ENCODE results near the gene RMND1. TPM values are rescaled to one million over a fixed set of nuclear protein-coding genes. Genes with fewer than 3 reads are reported as not detected.

The RMND1 gene
- total RNA-seq (10 to 100 TPM in 4 of 5 donors, 1 to 10 TPM in 1; 8.0 to 15.6 (median 12.8) TPM), total RNA-seq (7.8 to 26.8 (median 13.9) reads per million in 29 experiments)
- total RNA-seq (2013) = 16.5 TPM

- H3K4me3 ChIP-seq (ENCODE audit: control insufficient read depth in 1 of 2, extremely low read depth in 1 of 2, low read length in 1 of 2) = peak within 1 kb of the TSS; percentile 65 to 89
- Mint-ChIP-seq H3K27ac (peak within 1 kb of the TSS; percentile 92 to 94), H3K4me1 (peaks cover 54 to 61% (median 56%) of the 10 kb centered on the region in 3 donors), H3K9me3 (no peaks in the 10 kb centered on the region), H3K4me3 (peak within 1 kb of the TSS; percentile 91 to 96 (median 91)), H3K27me3 (peaks cover 0 to 3% of the 10 kb centered on the region in 2 donors), H3K36me3 (peaks cover 11% of the 10 kb centered on the region)
- POLR2A ChIA-PET = interaction anchor here (0.5 to 1.1 kb wide), 5 partner anchors 9 to 856 kb away, joined by 3 to 4 read pairs (median 3); no protein-coding TSS in a partner anchor
- no peaks in the 10 kb centered on the region for H3K27me3 ChIP-seq (replicated peaks in 1 of 2; ENCODE audit: control insufficient read depth in 2 of 2, extremely low read depth in 1 of 2, insufficient read depth in 2 of 2, low read length in 1 of 2)
- peak; percentile 96 to 97 (median 97) for ATAC-seq (replicated peaks in 1 of 4)
- H3K9me3 ChIP-seq = no peaks in the 10 kb centered on the region
- DNase-seq = peak; percentile 95 to 100 (median 99)
- peak within 1 kb of the TSS; percentile 46 for H3K27ac ChIP-seq (ENCODE audit: low read length)
- 0% methylated on average over 67 of the region's 74 CpGs for WGBS (ENCODE audit: insufficient coverage)
- peaks cover 4 to 9% of the 10 kb centered on the region in 2 donors for H3K36me3 ChIP-seq (ENCODE audit: control insufficient read depth in 2 of 2, extremely low read depth in 1 of 2, insufficient read depth in 1 of 2, low read length in 1 of 2)
- CTCF ChIA-PET = interaction anchor here in 1 of 2 donors (0.9 to 1.8 kb wide), 9 partner anchors 12 to 127 kb away, joined by 3 to 9 read pairs (median 3); no protein-coding TSS in a partner anchor
- peaks cover 6 to 22% of the 10 kb centered on the region in 2 experiments for H3K4me1 ChIP-seq (ENCODE audit: control insufficient read depth in 1 of 2, extremely low read depth in 1 of 2, insufficient read depth in 2 of 2, low read length in 2 of 2)
These were observed at the start of gene RMND1 for GRCh38 chr6:151451950-151452749. RMND1 (minus strand) TSS chr6:151452126; CDS start chr6:151445811, 6,315 bp downstream.

- WGBS (ENCODE audit: insufficient coverage) = 100% methylated on average over 2 of the region's 5 CpGs
- Histone ChIP-seq H3K27me3 (replicated peaks in 1 of 2; ENCODE audit: control insufficient read depth in 2 of 2, extremely low read depth in 1 of 2, insufficient read depth in 2 of 2, low read length in 1 of 2) (peaks cover 4 to 7% of the 10 kb centered on the region in 2 experiments), H3K36me3 (ENCODE audit: control insufficient read depth in 2 of 2, extremely low read depth in 1 of 2, insufficient read depth in 1 of 2, low read length in 1 of 2) (no peaks in the 10 kb centered on the region), H3K9me3 (no peaks in the 10 kb centered on the region), H3K4me3 (ENCODE audit: control insufficient read depth in 1 of 2, extremely low read depth in 1 of 2, low read length in 1 of 2) (no peak overlapping the region), H3K27ac (ENCODE audit: low read length) (no peak overlapping the region), H3K4me1 (ENCODE audit: control insufficient read depth in 1 of 2, extremely low read depth in 1 of 2, insufficient read depth in 2 of 2, low read length in 2 of 2) (peaks cover 2% of the 10 kb centered on the region in 2 experiments)
- ChIA-PET POLR2A (no interaction called here), CTCF (no interaction called here)
- no peak overlapping the region for H3K4me3 Mint-ChIP-seq
- peaks cover 5 to 15% (median 10%) of the 10 kb centered on the region in 3 donors for H3K4me1 Mint-ChIP-seq
- H3K27ac Mint-ChIP-seq = no peak overlapping the region
- no peaks in the 10 kb centered on the region for H3K36me3 Mint-ChIP-seq
- H3K9me3 Mint-ChIP-seq = no peaks in the 10 kb centered on the region
- DNase-seq (no peak), ATAC-seq (replicated peaks in 1 of 4) (no peak)
- peaks cover 24 to 35% of the 10 kb centered on the region in 2 donors for H3K27me3 Mint-ChIP-seq
These were observed 47.6 kb upstream of the RMND1 start for GRCh38 chr6:151499551-151499950.

- Mint-ChIP-seq H3K27me3 (peaks cover 30 to 39% of the 10 kb centered on the region in 2 donors), H3K27ac (no peak overlapping the region), H3K36me3 (no peaks in the 10 kb centered on the region), H3K4me1 (peaks cover 8 to 22% (median 16%) of the 10 kb centered on the region in 3 donors), H3K9me3 (no peaks in the 10 kb centered on the region), H3K4me3 (no peak overlapping the region)
- ATAC-seq (replicated peaks in 1 of 4) = no peak
- ChIA-PET POLR2A (no interaction called here), CTCF (interaction anchor here in 1 of 2 donors (0.9 kb wide), 1 partner anchor 12 kb away, joined by 4 read pairs; no protein-coding TSS in a partner anchor)
- DNase-seq = no peak
- no peaks in the 10 kb centered on the region for H3K36me3 ChIP-seq (ENCODE audit: control insufficient read depth in 2 of 2, extremely low read depth in 1 of 2, insufficient read depth in 1 of 2, low read length in 1 of 2)
- no peaks in the 10 kb centered on the region for H3K9me3 ChIP-seq
- no peak overlapping the region for H3K4me3 ChIP-seq (ENCODE audit: control insufficient read depth in 1 of 2, extremely low read depth in 1 of 2, low read length in 1 of 2)
- H3K27me3 ChIP-seq (replicated peaks in 1 of 2; ENCODE audit: control insufficient read depth in 2 of 2, extremely low read depth in 1 of 2, insufficient read depth in 2 of 2, low read length in 1 of 2) = peaks cover 4 to 17% of the 10 kb centered on the region in 2 experiments
- H3K4me1 ChIP-seq (ENCODE audit: control insufficient read depth in 1 of 2, extremely low read depth in 1 of 2, insufficient read depth in 2 of 2, low read length in 2 of 2) = peaks cover 6 to 12% of the 10 kb centered on the region in 2 experiments
- no CpG with 5 or more reads among the region's 1 CpG for WGBS (ENCODE audit: insufficient coverage)
- no peak overlapping the region for H3K27ac ChIP-seq (ENCODE audit: low read length)
These were observed 46.4 kb upstream of the RMND1 start for GRCh38 chr6:151498327-151498726.

- Histone ChIP-seq H3K27me3 (replicated peaks in 1 of 2; ENCODE audit: control insufficient read depth in 2 of 2, extremely low read depth in 1 of 2, insufficient read depth in 2 of 2, low read length in 1 of 2) (peaks cover 7 to 19% of the 10 kb centered on the region in 2 experiments), H3K4me3 (ENCODE audit: control insufficient read depth in 1 of 2, extremely low read depth in 1 of 2, low read length in 1 of 2) (no peak overlapping the region), H3K4me1 (ENCODE audit: control insufficient read depth in 1 of 2, extremely low read depth in 1 of 2, insufficient read depth in 2 of 2, low read length in 2 of 2) (peaks cover 6 to 13% of the 10 kb centered on the region in 2 experiments), H3K27ac (ENCODE audit: low read length) (no peak overlapping the region), H3K9me3 (no peaks in the 10 kb centered on the region), H3K36me3 (ENCODE audit: control insufficient read depth in 2 of 2, extremely low read depth in 1 of 2, insufficient read depth in 1 of 2, low read length in 1 of 2) (no peaks in the 10 kb centered on the region)
- ATAC-seq (replicated peaks in 1 of 4) = no peak
- POLR2A ChIA-PET = no interaction called here
- no peak overlapping the region for H3K27ac Mint-ChIP-seq
- no peak overlapping the region for H3K4me3 Mint-ChIP-seq
- H3K27me3 Mint-ChIP-seq = peaks cover 34 to 43% of the 10 kb centered on the region in 2 donors
- no peaks in the 10 kb centered on the region for H3K9me3 Mint-ChIP-seq
- CTCF ChIA-PET = interaction anchor here in 1 of 2 donors (0.9 kb wide), 1 partner anchor 13 kb away, joined by 4 read pairs; no protein-coding TSS in a partner anchor
- no peaks in the 10 kb centered on the region for H3K36me3 Mint-ChIP-seq
- DNase-seq = no peak
- H3K4me1 Mint-ChIP-seq = peaks cover 8 to 24% (median 17%) of the 10 kb centered on the region in 3 donors
These were observed 46.0 kb upstream of the RMND1 start for GRCh38 chr6:151497905-151498304.

GRCh38 chr6:151495380-151495779, 43.5 kb upstream of the RMND1 start:
- Mint-ChIP-seq H3K27me3 (peaks cover 47 to 49% of the 10 kb centered on the region in 2 donors), H3K4me3 (peak overlapping the region in 2 of 3 donors; percentile 10 to 66), H3K4me1 (peaks cover 8 to 24% (median 17%) of the 10 kb centered on the region in 3 donors), H3K27ac (no peak overlapping the region), H3K36me3 (no peaks in the 10 kb centered on the region), H3K9me3 (no peaks in the 10 kb centered on the region)
- Histone ChIP-seq H3K36me3 (ENCODE audit: control insufficient read depth in 2 of 2, extremely low read depth in 1 of 2, insufficient read depth in 1 of 2, low read length in 1 of 2) (no peaks in the 10 kb centered on the region), H3K27ac (ENCODE audit: low read length) (no peak overlapping the region), H3K4me1 (ENCODE audit: control insufficient read depth in 1 of 2, extremely low read depth in 1 of 2, insufficient read depth in 2 of 2, low read length in 2 of 2) (peaks cover 6 to 13% of the 10 kb centered on the region in 2 experiments), H3K27me3 (replicated peaks in 1 of 2; ENCODE audit: control insufficient read depth in 2 of 2, extremely low read depth in 1 of 2, insufficient read depth in 2 of 2, low read length in 1 of 2) (peaks cover 7 to 25% of the 10 kb centered on the region in 2 experiments), H3K9me3 (no peaks in the 10 kb centered on the region), H3K4me3 (ENCODE audit: control insufficient read depth in 1 of 2, extremely low read depth in 1 of 2, low read length in 1 of 2) (no peak overlapping the region)
- no peak for DNase-seq
- no peak for ATAC-seq (replicated peaks in 1 of 4)
- POLR2A ChIA-PET = no interaction called here
- CTCF ChIA-PET = no interaction called here
- WGBS (ENCODE audit: insufficient coverage) = 83% methylated on average over 1 of the region's 9 CpGs

- peak overlapping the region in 1 of 2 donors; percentile 72 for H3K4me3 ChIP-seq (ENCODE audit: control insufficient read depth in 1 of 2, extremely low read depth in 1 of 2, low read length in 1 of 2)
- H3K36me3 ChIP-seq (ENCODE audit: control insufficient read depth in 2 of 2, extremely low read depth in 1 of 2, insufficient read depth in 1 of 2, low read length in 1 of 2) = no peaks in the 10 kb centered on the region
- H3K27ac Mint-ChIP-seq = peak overlapping the region in 1 of 2 donors; percentile 33
- H3K27ac ChIP-seq (ENCODE audit: low read length) = no peak overlapping the region
- ATAC-seq (replicated peaks in 1 of 4) (no peak), DNase-seq (no peak)
- H3K27me3 ChIP-seq (replicated peaks in 1 of 2; ENCODE audit: control insufficient read depth in 2 of 2, extremely low read depth in 1 of 2, insufficient read depth in 2 of 2, low read length in 1 of 2) = peaks cover 7 to 25% of the 10 kb centered on the region in 2 experiments
- WGBS (ENCODE audit: insufficient coverage) = no CpG with 5 or more reads among the region's 4 CpGs
- H3K4me1 Mint-ChIP-seq = peaks cover 8 to 24% (median 17%) of the 10 kb centered on the region in 3 donors
- no peaks in the 10 kb centered on the region for H3K9me3 Mint-ChIP-seq
- peaks cover 6 to 13% of the 10 kb centered on the region in 2 experiments for H3K4me1 ChIP-seq (ENCODE audit: control insufficient read depth in 1 of 2, extremely low read depth in 1 of 2, insufficient read depth in 2 of 2, low read length in 2 of 2)
- peak overlapping the region; percentile 63 to 66 (median 64) for H3K4me3 Mint-ChIP-seq
- no peaks in the 10 kb centered on the region for H3K36me3 Mint-ChIP-seq
- POLR2A ChIA-PET = no interaction called here
- CTCF ChIA-PET = no interaction called here
- peaks cover 46 to 47% of the 10 kb centered on the region in 2 donors for H3K27me3 Mint-ChIP-seq
- no peaks in the 10 kb centered on the region for H3K9me3 ChIP-seq
These were observed 43.0 kb upstream of the RMND1 start for GRCh38 chr6:151494936-151495320.

Measured in T-cell (primary cell).